ENCODE results near the gene ELAVL4.

GRCh38 chr1:50097791-50098190 is 10.9 kb upstream of the ELAVL4 start:
- TF ChIP-seq CTCF (IDR thresholded peaks at IDR 0.05): no peak
- no peak for TF ChIP-seq EP300 (IDR thresholded peaks at IDR 0.05)
